Ishikawa (cell line): ENCODE data around the gene DENND1A.

Source experiments
- CEBPB ChIP-seq: IDR thresholded peaks from 2 replicates; pipeline ENCODE4 v1.6.1; 2012
- CREB1 ChIP-seq: IDR thresholded peaks from 2 replicates; pipeline ENCODE4 v1.6.1; 2012; ENCODE audit warnings: low read depth
- EGR1 ChIP-seq: IDR thresholded peaks from 2 replicates; pipeline ENCODE4 v1.6.1; 2012
- MAX ChIP-seq: IDR thresholded peaks from 2 replicates; pipeline ENCODE4 v1.6.1; 2012
- NFIC ChIP-seq: IDR thresholded peaks from 2 replicates; pipeline ENCODE4 v1.6.1; 2012
- REST ChIP-seq: IDR thresholded peaks from 2 replicates; pipeline ENCODE4 v1.6.1; 2012; ENCODE audit warnings: low read depth, mild to moderate bottlenecking
- YY1 ChIP-seq: IDR thresholded peaks from 2 replicates; pipeline ENCODE4 v1.6.1; 2012; ENCODE audit warnings: low read depth

DNA sequence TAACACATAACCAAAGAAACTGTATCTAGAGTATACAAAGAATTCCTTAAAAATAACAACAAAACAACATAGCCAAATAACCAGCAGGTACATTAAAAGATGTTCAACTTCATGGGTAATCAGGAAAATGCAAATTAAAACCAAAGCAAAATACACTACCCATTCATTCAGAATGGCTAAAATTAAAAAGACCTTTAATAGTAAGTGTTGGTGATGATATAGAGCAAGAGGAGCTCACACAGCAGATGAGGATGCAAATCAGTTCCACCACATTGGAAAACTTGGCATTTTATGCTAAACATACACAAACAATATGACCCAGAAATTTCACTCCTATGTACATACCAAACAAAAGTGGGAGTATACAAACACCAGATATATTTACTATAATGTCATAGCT lies 97.8 kb downstream of the DENND1A start:
- no peak for TF ChIP-seq MAX
- no peak for TF ChIP-seq CEBPB
- no peak for TF ChIP-seq EGR1
- TF ChIP-seq REST = no peak
- no peak for TF ChIP-seq NFIC
- no peak for TF ChIP-seq CREB1
- TF ChIP-seq YY1 = no peak
